ENCODE measurements around the gene PRELID3B.

PRELID3B gene

GRCh38 chr20:58995461-58996225 is 46.9 kb downstream of the PRELID3B start:
- H3K4me1 ChIP-seq (ENCODE audit: control insufficient read depth in 2 of 2, insufficient read depth in 2 of 2, low read length in 2 of 2), result no peaks in the 10 kb centered on the region
- no peak overlapping the region for H3K27ac ChIP-seq (ENCODE audit: low read depth in 2 of 2, low read length in 2 of 2)
- no peaks in the 10 kb centered on the region for H3K27me3 ChIP-seq (ENCODE audit: control insufficient read depth in 2 of 2, insufficient read depth in 2 of 2, low read length in 2 of 2)
- H3K9me3 ChIP-seq (ENCODE audit: control insufficient read depth in 2 of 2, low read length in 2 of 2), result no peaks in the 10 kb centered on the region
- H3K4me3 ChIP-seq (ENCODE audit: low read length in 2 of 2), result no peak overlapping the region
- no peak overlapping the region for H3K9ac ChIP-seq (ENCODE audit: low read depth in 1 of 2, low read length in 2 of 2)
- peaks cover 66 to 85% of the 10 kb centered on the region in 2 donors for H3K36me3 ChIP-seq (ENCODE audit: control insufficient read depth in 2 of 2, insufficient read depth in 2 of 2, low read length in 2 of 2)

DNA sequence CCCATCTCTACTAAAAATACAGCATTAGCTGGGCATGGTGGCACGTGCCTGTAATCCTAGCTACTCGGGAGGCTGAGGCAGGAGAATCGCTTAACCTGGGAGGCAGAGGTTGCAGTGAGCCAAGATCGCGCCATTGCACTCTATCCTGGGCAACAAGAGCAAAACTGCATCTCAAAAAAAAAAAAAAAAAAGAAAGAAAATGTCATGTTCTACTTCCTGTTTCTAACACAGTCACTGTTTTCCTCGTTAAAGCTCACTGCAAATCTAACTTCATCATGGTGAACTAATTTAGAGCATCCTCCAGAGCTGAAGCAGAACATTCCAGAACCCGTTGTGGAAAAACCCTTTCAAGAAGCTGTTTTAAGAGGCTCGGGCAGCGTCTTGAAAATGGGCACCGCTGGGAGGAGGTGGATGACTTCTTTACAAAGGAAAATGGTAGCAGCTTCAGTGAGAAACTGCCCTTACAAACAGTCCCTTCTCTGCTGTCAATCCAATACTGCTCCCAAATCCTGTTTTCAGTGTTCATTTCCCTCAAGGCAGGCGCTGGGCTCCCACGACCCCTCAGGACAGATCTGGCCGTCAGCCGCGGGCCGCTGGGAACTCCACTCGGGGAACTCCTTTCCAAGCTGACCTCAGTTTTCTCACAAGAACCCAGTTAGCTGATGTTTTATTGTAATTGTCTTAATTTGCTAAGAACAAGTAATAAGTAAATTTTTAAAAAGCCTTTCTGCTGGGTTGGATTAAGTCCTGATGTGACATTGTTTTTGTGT is 48.0 kb downstream of the PRELID3B start:
- H3K36me3 ChIP-seq (ENCODE audit: control insufficient read depth in 2 of 2, insufficient read depth in 2 of 2, low read length in 2 of 2), result peaks cover 73 to 89% of the 10 kb centered on the region in 2 donors
- H3K9ac ChIP-seq (ENCODE audit: low read depth in 1 of 2, low read length in 2 of 2), result no peak overlapping the region
- H3K9me3 ChIP-seq (ENCODE audit: control insufficient read depth in 2 of 2, low read length in 2 of 2), result no peaks in the 10 kb centered on the region
- no peak overlapping the region for H3K4me3 ChIP-seq (ENCODE audit: low read length in 2 of 2)
- no peaks in the 10 kb centered on the region for H3K4me1 ChIP-seq (ENCODE audit: control insufficient read depth in 2 of 2, insufficient read depth in 2 of 2, low read length in 2 of 2)
- H3K27ac ChIP-seq (ENCODE audit: low read depth in 2 of 2, low read length in 2 of 2), result no peak overlapping the region
- no peaks in the 10 kb centered on the region for H3K27me3 ChIP-seq (ENCODE audit: control insufficient read depth in 2 of 2, insufficient read depth in 2 of 2, low read length in 2 of 2)

DNA sequence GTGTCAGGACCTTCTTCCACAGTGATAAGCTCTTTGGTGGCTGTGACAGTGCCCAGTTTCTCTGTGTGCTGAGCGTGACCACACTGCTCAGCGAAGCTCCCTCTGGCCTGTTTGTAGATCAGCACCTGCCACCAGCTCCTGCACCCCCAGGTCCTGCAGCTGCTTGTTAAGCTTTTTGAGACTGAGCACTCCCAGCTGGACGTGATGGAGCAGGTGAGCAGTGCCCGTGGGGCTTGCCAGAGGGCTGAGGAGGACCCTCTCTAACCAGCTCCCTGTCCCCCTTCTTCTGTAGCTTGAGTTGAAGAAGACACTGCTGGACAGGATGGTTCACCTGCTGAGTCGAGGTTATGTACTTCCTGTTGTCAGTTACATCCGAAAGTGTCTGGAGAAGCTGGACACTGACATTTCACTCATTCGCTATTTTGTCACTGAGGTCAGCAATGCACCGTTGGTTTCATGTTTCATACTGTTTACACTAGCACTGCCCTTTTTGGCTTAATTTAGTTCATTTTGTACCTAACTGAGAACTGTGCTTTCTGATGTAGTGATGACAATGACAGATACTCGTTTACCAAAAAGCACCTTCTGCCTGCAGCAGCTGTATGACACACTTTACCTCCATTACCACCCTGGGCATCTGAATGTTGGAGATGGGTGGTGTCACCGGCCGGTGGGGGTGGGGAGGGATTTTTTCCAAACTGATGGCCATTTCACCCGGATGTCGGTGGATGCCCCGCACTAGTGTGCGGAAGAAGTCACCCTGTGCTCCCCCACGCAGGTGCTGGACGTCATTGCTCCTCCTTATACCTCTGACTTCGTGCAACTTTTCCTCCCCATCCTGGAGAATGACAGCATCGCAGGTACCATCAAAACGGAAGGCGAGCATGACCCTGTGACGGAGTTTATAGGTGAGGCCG is 49.0 kb downstream of the PRELID3B start:
- Histone ChIP-seq H3K36me3 (ENCODE audit: control insufficient read depth in 2 of 2, insufficient read depth in 2 of 2, low read length in 2 of 2) (peaks cover 77 to 89% of the 10 kb centered on the region in 2 donors), H3K4me1 (ENCODE audit: control insufficient read depth in 2 of 2, insufficient read depth in 2 of 2, low read length in 2 of 2) (no peaks in the 10 kb centered on the region), H3K27me3 (ENCODE audit: control insufficient read depth in 2 of 2, insufficient read depth in 2 of 2, low read length in 2 of 2) (no peaks in the 10 kb centered on the region), H3K4me3 (ENCODE audit: low read length in 2 of 2) (no peak overlapping the region), H3K9me3 (ENCODE audit: control insufficient read depth in 2 of 2, low read length in 2 of 2) (no peaks in the 10 kb centered on the region), H3K27ac (ENCODE audit: low read depth in 2 of 2, low read length in 2 of 2) (no peak overlapping the region), H3K9ac (ENCODE audit: low read depth in 1 of 2, low read length in 2 of 2) (no peak overlapping the region)

DNA sequence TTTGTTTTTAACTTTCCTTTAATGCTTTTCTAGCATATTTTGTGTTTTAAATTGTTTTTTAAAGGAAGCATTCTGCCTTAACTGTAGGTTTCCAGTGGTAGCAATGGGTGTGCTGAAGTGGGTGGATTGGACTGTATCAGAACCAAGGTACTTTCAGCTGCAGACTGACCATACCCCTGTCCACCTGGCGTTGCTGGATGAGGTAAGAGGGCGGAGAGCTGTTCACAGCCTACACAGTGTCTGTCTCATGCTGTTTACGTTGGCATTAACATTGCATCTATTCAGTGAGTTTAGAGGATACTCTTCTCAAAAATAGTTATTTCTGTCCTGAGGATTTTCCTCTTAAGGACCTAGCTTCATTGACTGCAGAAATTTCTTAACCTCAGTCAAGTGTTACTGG is 49.7 kb downstream of the PRELID3B start:
- no peak overlapping the region for H3K9ac ChIP-seq (ENCODE audit: low read depth in 1 of 2, low read length in 2 of 2)
- peaks cover 84 to 95% of the 10 kb centered on the region in 2 donors for H3K36me3 ChIP-seq (ENCODE audit: control insufficient read depth in 2 of 2, insufficient read depth in 2 of 2, low read length in 2 of 2)
- H3K4me1 ChIP-seq (ENCODE audit: control insufficient read depth in 2 of 2, insufficient read depth in 2 of 2, low read length in 2 of 2), result no peaks in the 10 kb centered on the region
- no peaks in the 10 kb centered on the region for H3K27me3 ChIP-seq (ENCODE audit: control insufficient read depth in 2 of 2, insufficient read depth in 2 of 2, low read length in 2 of 2)
- no peaks in the 10 kb centered on the region for H3K9me3 ChIP-seq (ENCODE audit: control insufficient read depth in 2 of 2, low read length in 2 of 2)
- no peak overlapping the region for H3K4me3 ChIP-seq (ENCODE audit: low read length in 2 of 2)
- no peak overlapping the region for H3K27ac ChIP-seq (ENCODE audit: low read depth in 2 of 2, low read length in 2 of 2)

DNA sequence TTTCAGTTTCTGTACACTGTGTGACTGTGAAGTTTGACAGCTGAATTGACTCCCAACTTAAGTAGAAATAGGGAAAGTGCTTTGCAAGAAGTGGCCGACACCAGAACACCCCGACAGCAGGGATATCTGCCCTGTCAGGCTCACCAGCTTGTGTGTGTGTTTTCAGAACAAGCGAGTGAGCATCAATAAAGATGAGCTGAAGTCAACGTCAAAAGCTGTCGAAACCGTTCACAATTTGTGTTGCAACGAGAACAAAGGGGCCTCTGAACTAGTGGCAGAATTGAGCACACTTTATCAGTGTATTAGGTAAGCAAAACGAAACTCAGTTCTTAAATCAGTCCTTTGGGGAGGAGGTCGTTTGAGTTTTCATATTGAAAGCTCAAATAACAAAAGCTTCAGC is 50.9 kb downstream of the PRELID3B start:
- Histone ChIP-seq H3K4me1 (ENCODE audit: control insufficient read depth in 2 of 2, insufficient read depth in 2 of 2, low read length in 2 of 2) (no peaks in the 10 kb centered on the region), H3K36me3 (ENCODE audit: control insufficient read depth in 2 of 2, insufficient read depth in 2 of 2, low read length in 2 of 2) (peaks cover 86 to 93% of the 10 kb centered on the region in 2 donors), H3K27ac (ENCODE audit: low read depth in 2 of 2, low read length in 2 of 2) (no peak overlapping the region), H3K9ac (ENCODE audit: low read depth in 1 of 2, low read length in 2 of 2) (no peak overlapping the region), H3K4me3 (ENCODE audit: low read length in 2 of 2) (no peak overlapping the region), H3K9me3 (ENCODE audit: control insufficient read depth in 2 of 2, low read length in 2 of 2) (no peaks in the 10 kb centered on the region), H3K27me3 (ENCODE audit: control insufficient read depth in 2 of 2, insufficient read depth in 2 of 2, low read length in 2 of 2) (no peaks in the 10 kb centered on the region)

DNA sequence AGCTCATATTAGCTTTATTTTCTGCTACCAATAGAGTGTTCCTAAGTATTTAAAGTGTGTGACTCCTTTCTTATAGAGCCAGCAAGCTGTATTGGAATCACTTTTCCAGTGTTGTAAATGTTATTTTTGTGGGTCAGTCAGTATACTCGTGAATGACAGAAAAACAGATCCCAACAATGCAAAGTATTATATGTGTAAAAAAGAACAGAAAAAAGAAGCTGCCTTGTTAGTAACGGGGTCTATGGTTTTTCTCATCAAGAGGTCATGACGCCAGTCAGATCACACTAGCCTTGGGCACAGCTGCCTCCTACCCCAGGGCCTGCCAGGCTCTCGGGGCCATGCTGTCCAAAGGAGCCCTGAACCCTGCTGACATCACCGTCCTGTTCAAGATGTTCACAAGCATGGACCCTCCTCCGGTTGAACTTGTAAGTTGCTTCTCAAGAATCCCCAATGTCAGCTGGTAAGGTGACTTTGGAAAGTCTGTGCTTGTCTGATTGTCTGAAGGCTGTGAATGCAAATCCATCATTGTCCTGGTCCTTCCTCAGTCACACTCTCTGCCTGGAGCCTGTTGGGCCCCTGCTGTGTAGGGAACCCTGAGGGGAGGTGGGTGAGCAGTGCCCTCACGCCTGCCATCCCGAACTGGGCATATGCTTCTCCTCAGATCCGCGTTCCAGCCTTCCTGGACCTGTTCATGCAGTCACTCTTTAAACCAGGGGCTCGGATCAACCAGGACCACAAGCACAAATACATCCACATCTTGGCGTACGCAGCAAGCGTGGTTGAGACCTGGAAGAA is 51.7 kb downstream of the PRELID3B start:
- Histone ChIP-seq H3K9ac (ENCODE audit: low read depth in 1 of 2, low read length in 2 of 2) (no peak overlapping the region), H3K27ac (ENCODE audit: low read depth in 2 of 2, low read length in 2 of 2) (no peak overlapping the region)

GRCh38 chr20:58989196-58989595 is 53.4 kb downstream of the PRELID3B start:
- no peak overlapping the region for H3K9ac ChIP-seq (ENCODE audit: low read depth in 1 of 2, low read length in 2 of 2)

More for the DNA sequence above, 51.7 kb downstream of the PRELID3B start:
- Histone ChIP-seq H3K4me1 (ENCODE audit: control insufficient read depth in 2 of 2, insufficient read depth in 2 of 2, low read length in 2 of 2) (no peaks in the 10 kb centered on the region), H3K27me3 (ENCODE audit: control insufficient read depth in 2 of 2, insufficient read depth in 2 of 2, low read length in 2 of 2) (no peaks in the 10 kb centered on the region), H3K36me3 (ENCODE audit: control insufficient read depth in 2 of 2, insufficient read depth in 2 of 2, low read length in 2 of 2) (peaks cover 79 to 89% of the 10 kb centered on the region in 2 donors), H3K4me3 (ENCODE audit: low read length in 2 of 2) (no peak overlapping the region), H3K9me3 (ENCODE audit: control insufficient read depth in 2 of 2, low read length in 2 of 2) (no peaks in the 10 kb centered on the region)

GRCh38 chr20:58988565-58988882 is 54.1 kb downstream of the PRELID3B start:
- Histone ChIP-seq H3K4me3 (ENCODE audit: low read length in 2 of 2) (no peak overlapping the region), H3K9ac (ENCODE audit: low read depth in 1 of 2, low read length in 2 of 2) (no peak overlapping the region), H3K4me1 (ENCODE audit: control insufficient read depth in 2 of 2, insufficient read depth in 2 of 2, low read length in 2 of 2) (peaks cover 0 to 6% of the 10 kb centered on the region in 2 donors), H3K27ac (ENCODE audit: low read depth in 2 of 2, low read length in 2 of 2) (no peak overlapping the region), H3K27me3 (ENCODE audit: control insufficient read depth in 2 of 2, insufficient read depth in 2 of 2, low read length in 2 of 2) (no peaks in the 10 kb centered on the region), H3K9me3 (ENCODE audit: control insufficient read depth in 2 of 2, low read length in 2 of 2) (no peaks in the 10 kb centered on the region), H3K36me3 (ENCODE audit: control insufficient read depth in 2 of 2, insufficient read depth in 2 of 2, low read length in 2 of 2) (peaks cover 59 to 72% of the 10 kb centered on the region in 2 donors)

More at GRCh38 chr20:58989196-58989595, 53.4 kb downstream of the PRELID3B start:
- Histone ChIP-seq H3K27me3 (ENCODE audit: control insufficient read depth in 2 of 2, insufficient read depth in 2 of 2, low read length in 2 of 2) (no peaks in the 10 kb centered on the region), H3K4me1 (ENCODE audit: control insufficient read depth in 2 of 2, insufficient read depth in 2 of 2, low read length in 2 of 2) (peaks cover 0 to under 1% of the 10 kb centered on the region in 2 donors), H3K4me3 (ENCODE audit: low read length in 2 of 2) (no peak overlapping the region), H3K27ac (ENCODE audit: low read depth in 2 of 2, low read length in 2 of 2) (no peak overlapping the region), H3K9me3 (ENCODE audit: control insufficient read depth in 2 of 2, low read length in 2 of 2) (no peaks in the 10 kb centered on the region), H3K36me3 (ENCODE audit: control insufficient read depth in 2 of 2, insufficient read depth in 2 of 2, low read length in 2 of 2) (peaks cover 66 to 78% of the 10 kb centered on the region in 2 donors)

- Histone ChIP-seq H3K4me3 (ENCODE audit: low read length in 2 of 2) (no peak overlapping the region), H3K9me3 (ENCODE audit: control insufficient read depth in 2 of 2, low read length in 2 of 2) (no peaks in the 10 kb centered on the region), H3K36me3 (ENCODE audit: control insufficient read depth in 2 of 2, insufficient read depth in 2 of 2, low read length in 2 of 2) (peaks cover 54 to 67% of the 10 kb centered on the region in 2 donors), H3K27ac (ENCODE audit: low read depth in 2 of 2, low read length in 2 of 2) (no peak overlapping the region), H3K27me3 (ENCODE audit: control insufficient read depth in 2 of 2, insufficient read depth in 2 of 2, low read length in 2 of 2) (no peaks in the 10 kb centered on the region), H3K9ac (ENCODE audit: low read depth in 1 of 2, low read length in 2 of 2) (no peak overlapping the region), H3K4me1 (ENCODE audit: control insufficient read depth in 2 of 2, insufficient read depth in 2 of 2, low read length in 2 of 2) (peaks cover 0 to 6% of the 10 kb centered on the region in 2 donors)
Measured at GRCh38 chr20:58987790-58988564, 54.6 kb downstream of the PRELID3B start.

Data from mucosa of rectum (tissue), 2 donors.